CD4-positive, alpha-beta T cell (primary cell): ENCODE results near the gene MAP3K8. TPM values are rescaled to one million over a fixed set of nuclear protein-coding genes. Genes with fewer than 3 reads are reported as not detected.
A peak's percentile ranks its signal among the peaks of the same experiment; 100 is the strongest.

Source experiments
- ATAC-seq: fragments of 200-7000 bp; cut with Tn5 transposase; one replicate; pipeline ENCODE4 v1.10.0; 2022; ENCODE audit warnings: mild to moderate bottlenecking; ENCODE audit not compliant: poor library complexity
- CTCF ChIA-PET: fragments of 350-600 bp; sonication (Branson Sonifier 250); formaldehyde crosslinking; loops from one replicate; lab custom pipeline; 2021; ENCODE audit warnings: antibody characterized with exemption, inconsistent platforms; lab: Charles Lee
- POLR2A ChIA-PET: fragments of 350-600 bp; sonication (Branson Sonifier 250); formaldehyde crosslinking; loops from one replicate; lab custom pipeline; 2021; ENCODE audit warnings: antibody characterized with exemption, inconsistent platforms; lab: Charles Lee
- DNase-seq, 14 experiments: peaks; one replicate each; pipeline ENCODE4 v3.0.0-alpha.2; 2013 to 2020; ENCODE audit warnings: mixed read lengths in 2 of 14
- H3K27ac ChIP-seq, 2 donors: one replicate each; pipeline versions ENCODE4 v1.5.1 to v1.7.0; 2013; ENCODE audit warnings: low read length in 2 of 2, low read depth in 1 of 2, mild to moderate bottlenecking in 1 of 2
- H3K27me3 ChIP-seq, 2 experiments: 1 replicate in 1 of 2; 2 replicates in 1 of 2; pipeline versions ENCODE4 v1.6.1 to v1.7.0; 2013; ENCODE audit warnings: low read length in 2 of 2, control low read depth in 1 of 2, mild to moderate bottlenecking in 1 of 2, moderate library complexity in 1 of 2; ENCODE audit not compliant: insufficient read depth in 2 of 2, control insufficient read depth in 1 of 2
- H3K36me3 ChIP-seq: one replicate; pipeline ENCODE4 v1.6.1; 2013; ENCODE audit warnings: low read length, control low read depth; ENCODE audit not compliant: insufficient read depth
- H3K4me1 ChIP-seq: one replicate; pipeline ENCODE4 v1.6.1; 2013; ENCODE audit warnings: low read length, control low read depth; ENCODE audit not compliant: insufficient read depth
- H3K4me3 ChIP-seq: one replicate; pipeline ENCODE4 v1.5.1; 2013; ENCODE audit warnings: mild to moderate bottlenecking, low read length, moderate library complexity
- H3K9me3 ChIP-seq, 2 experiments: 1 replicate in 1 of 2; 2 replicates in 1 of 2; pipeline versions ENCODE4 v1.6.1 to v1.7.0; 2013; ENCODE audit warnings: low read length in 2 of 2, mild to moderate bottlenecking in 2 of 2, control low read depth in 1 of 2, moderate library complexity in 1 of 2; ENCODE audit not compliant: control insufficient read depth in 1 of 2, insufficient read depth in 1 of 2
- H3K27ac Mint-ChIP-seq: one replicate; pipeline ENCODE4 v1.8.0; 2020; ENCODE audit warnings: mixed read lengths
- H3K27me3 Mint-ChIP-seq: one replicate; pipeline ENCODE4 v1.8.0; 2021; ENCODE audit warnings: mixed read lengths
- H3K36me3 Mint-ChIP-seq: one replicate; pipeline ENCODE4 v1.8.0; 2021; ENCODE audit warnings: low read depth, mixed read lengths
- H3K4me1 Mint-ChIP-seq: one replicate; pipeline ENCODE4 v1.8.0; 2021; ENCODE audit warnings: low read depth, mixed read lengths
- H3K4me3 Mint-ChIP-seq: one replicate; pipeline ENCODE4 v1.8.0; 2020; ENCODE audit warnings: mild to moderate bottlenecking, mixed read lengths
- H3K9me3 Mint-ChIP-seq: one replicate; pipeline ENCODE4 v1.8.0; 2020; ENCODE audit warnings: mixed read lengths
- CTCF ChIP-seq: fragments of 200-600 bp; IDR thresholded peaks from one replicate; pipeline ENCODE4 v1.8.0; 2022; ENCODE audit warnings: antibody characterized with exemption, mild to moderate bottlenecking
- intact Hi-C, 2 experiments: fragments of 100-400 bp; cut with DNase I in 1 of 2; cut with micrococcal nuclease in 1 of 2; formaldehyde crosslinking; loops; one replicate each; pipeline versions ENCODE4 v1.15.1 to v1.9.0; 2023 to 2025; cut with DNase I, micrococcal nuclease
- total RNA-seq, 174 experiments: library from RNA in 2 of 174; stranded (reverse) in 2 of 174; gene quantifications; one replicate each; pipeline ENCODE4 v1.2.3 and lab custom pipeline; 2021 to 2026

The MAP3K8 gene
- total RNA-seq, 2 experiments from 2014 or later = 27.3 to 28.9 TPM

- H3K27ac ChIP-seq = peak overlapping the region; percentile 60 to 70
- H3K36me3 Mint-ChIP-seq = no peaks in the 10 kb centered on the region
- H3K9me3 Mint-ChIP-seq = no peaks in the 10 kb centered on the region
- H3K4me3 ChIP-seq = peak overlapping the region; percentile 93
- ATAC-seq (no peak), DNase-seq (peak in 1 of 14 experiments; percentile 7)
- peaks cover 4% of the 10 kb centered on the region for H3K27me3 Mint-ChIP-seq
- intact Hi-C loops = loop anchor here (5.0 kb wide), 2 partner anchors 95 to 100 kb away; no protein-coding TSS in a partner anchor
- H3K4me3 Mint-ChIP-seq = peak overlapping the region; percentile 94
- ChIA-PET CTCF (interaction anchor here (1.3 kb wide), 1 partner anchor 9 kb away, joined by 3 read pairs; no protein-coding TSS in a partner anchor), POLR2A (interaction anchor here (0.9 to 4.2 kb wide), 9 partner anchors 12 to 99 kb away, joined by 3 to 28 read pairs (median 4); no protein-coding TSS in a partner anchor)
- H3K9me3 ChIP-seq = no peaks in the 10 kb centered on the region
- H3K27me3 ChIP-seq = no peaks in the 10 kb centered on the region
- peaks cover 50% of the 10 kb centered on the region for H3K4me1 ChIP-seq
- no peak for TF ChIP-seq CTCF
- no peaks in the 10 kb centered on the region for H3K36me3 ChIP-seq
- peak overlapping the region; percentile 29 for H3K27ac Mint-ChIP-seq
- H3K4me1 Mint-ChIP-seq = peaks cover 42% of the 10 kb centered on the region
These were observed 1.2 kb upstream of the MAP3K8 start for GRCh38 chr10:30432622-30433305.

- intact Hi-C loops = loop anchor here (5.0 kb wide), 2 partner anchors 94 to 99 kb away; no protein-coding TSS in a partner anchor
- no peaks in the 10 kb centered on the region for H3K9me3 Mint-ChIP-seq
- peak; percentile 0 for ATAC-seq
These were observed 666 bp upstream of the MAP3K8 start for GRCh38 chr10:30433306-30433729.

More at GRCh38 chr10:30433306-30433729, 666 bp upstream of the MAP3K8 start:
- Histone ChIP-seq H3K4me1 (peaks cover 45% of the 10 kb centered on the region), H3K27ac (peak overlapping the region; percentile 60 to 70), H3K36me3 (no peaks in the 10 kb centered on the region), H3K4me3 (peak overlapping the region; percentile 93), H3K9me3 (no peaks in the 10 kb centered on the region), H3K27me3 (no peaks in the 10 kb centered on the region)
- no peaks in the 10 kb centered on the region for H3K36me3 Mint-ChIP-seq
- no peak for TF ChIP-seq CTCF
- peak in 8 of 14 experiments; percentile 8 to 72 (median 36) for DNase-seq
- peaks cover 4% of the 10 kb centered on the region for H3K27me3 Mint-ChIP-seq
- peak overlapping the region; percentile 65 for H3K27ac Mint-ChIP-seq
- peaks cover 42% of the 10 kb centered on the region for H3K4me1 Mint-ChIP-seq
- CTCF ChIA-PET = interaction anchor here (1.3 kb wide), 1 partner anchor 9 kb away, joined by 3 read pairs; no protein-coding TSS in a partner anchor
- H3K4me3 Mint-ChIP-seq = peak overlapping the region; percentile 94
- POLR2A ChIA-PET = interaction anchor here (0.9 to 4.2 kb wide), 9 partner anchors 13 to 99 kb away, joined by 3 to 28 read pairs (median 4); no protein-coding TSS in a partner anchor
